Nephron progenitor cell (in vitro differentiated cells): Measurements from ENCODE around the gene DEFB113.

Experiments used
- DNase-seq: peaks from one replicate; pipeline ENCODE4 v3.0.0; 2021
- H3K27ac Mint-ChIP-seq: 2 replicates; pipeline ENCODE4 v1.8.0; 2021; ENCODE audit warnings: mild to moderate bottlenecking, moderate library complexity, mixed read lengths
- H3K27me3 Mint-ChIP-seq: 2 replicates; pipeline ENCODE4 v1.8.0; 2021; ENCODE audit warnings: mild to moderate bottlenecking, low read depth, mixed read lengths; ENCODE audit not compliant: poor library complexity
- H3K36me3 Mint-ChIP-seq: 2 replicates; pipeline ENCODE4 v1.8.0; 2021; ENCODE audit warnings: low read depth, mixed read lengths
- H3K4me1 Mint-ChIP-seq: 2 replicates; pipeline ENCODE4 v1.8.0; 2021; ENCODE audit warnings: mixed read lengths
- H3K4me3 Mint-ChIP-seq: 2 replicates; pipeline ENCODE4 v1.8.0; 2021; ENCODE audit warnings: mild to moderate bottlenecking, moderate library complexity, mixed read lengths
- H3K9me3 Mint-ChIP-seq: 2 replicates; pipeline ENCODE4 v1.8.0; 2021; ENCODE audit warnings: mild to moderate bottlenecking, moderate library complexity, mixed read lengths
- CTCF ChIP-seq: fragments of 200-600 bp; sonication (generic); IDR thresholded peaks from 2 replicates; pipeline ENCODE4 v1.5.0; 2021; ENCODE audit warnings: antibody characterized with exemption

The DEFB113 gene

GRCh38 chr6:49986551-49986950 is 17.1 kb upstream of the DEFB113 start:
- Mint-ChIP-seq H3K27me3 (no peaks in the 10 kb centered on the region), H3K9me3 (no peaks in the 10 kb centered on the region), H3K27ac (no peak overlapping the region), H3K36me3 (no peaks in the 10 kb centered on the region), H3K4me3 (no peak overlapping the region), H3K4me1 (no peaks in the 10 kb centered on the region)
- no peak for TF ChIP-seq CTCF
- DNase-seq, result no peak

- no peak overlapping the region for H3K27ac Mint-ChIP-seq
- H3K36me3 Mint-ChIP-seq, result no peaks in the 10 kb centered on the region
- no peaks in the 10 kb centered on the region for H3K4me1 Mint-ChIP-seq
- no peaks in the 10 kb centered on the region for H3K9me3 Mint-ChIP-seq
- no peak for TF ChIP-seq CTCF
- H3K4me3 Mint-ChIP-seq, result no peak overlapping the region
- DNase-seq, result no peak
- no peaks in the 10 kb centered on the region for H3K27me3 Mint-ChIP-seq
Observed at GRCh38 chr6:49982046-49982445, 12.6 kb upstream of the DEFB113 start.

- no peak for DNase-seq
- Mint-ChIP-seq H3K27me3 (no peaks in the 10 kb centered on the region), H3K27ac (no peak overlapping the region), H3K9me3 (no peaks in the 10 kb centered on the region), H3K4me1 (no peaks in the 10 kb centered on the region), H3K36me3 (no peaks in the 10 kb centered on the region), H3K4me3 (no peak overlapping the region)
- TF ChIP-seq CTCF, result no peak
Observed at GRCh38 chr6:49980898-49981297, 11.5 kb upstream of the DEFB113 start.

- Mint-ChIP-seq H3K4me1 (no peaks in the 10 kb centered on the region), H3K4me3 (no peak overlapping the region), H3K27ac (no peak overlapping the region), H3K27me3 (no peaks in the 10 kb centered on the region), H3K36me3 (no peaks in the 10 kb centered on the region), H3K9me3 (no peaks in the 10 kb centered on the region)
- no peak for TF ChIP-seq CTCF
- DNase-seq, result no peak
Observed at GRCh38 chr6:49979584-49979983, 10.2 kb upstream of the DEFB113 start.

GRCh38 chr6:49978332-49979226 is 9.2 kb upstream of the DEFB113 start:
- H3K4me3 Mint-ChIP-seq, result no peak overlapping the region

More at GRCh38 chr6:49978332-49979226, 9.2 kb upstream of the DEFB113 start:
- H3K27ac Mint-ChIP-seq, result no peak overlapping the region
- H3K36me3 Mint-ChIP-seq, result no peaks in the 10 kb centered on the region
- TF ChIP-seq CTCF, result no peak
- no peaks in the 10 kb centered on the region for H3K4me1 Mint-ChIP-seq
- H3K27me3 Mint-ChIP-seq, result no peaks in the 10 kb centered on the region
- H3K9me3 Mint-ChIP-seq, result no peaks in the 10 kb centered on the region
- no peak for DNase-seq
